Liver (tissue), 9 donors: ENCODE results near the gene PLEKHB2. TPM values are rescaled to one million over a fixed set of nuclear protein-coding genes. Genes with fewer than 3 reads are reported as not detected.
A peak's percentile ranks its signal among the peaks of the same experiment; 100 is the strongest.

ENCODE experiments used
- DNase-seq: peaks from one replicate; pipeline ENCODE4 v3.0.0-alpha.2; 2017; ENCODE audit warnings: low spot score
- H3K27ac ChIP-seq, 2 donors: one replicate each; pipeline ENCODE4 v1.7.0; 2013; ENCODE audit warnings: inconsistent platforms in 2 of 2, low read length in 2 of 2, control low read depth in 1 of 2, low read depth in 1 of 2, mild to moderate bottlenecking in 1 of 2
- H3K27me3 ChIP-seq, 4 donors: one replicate each; pipeline versions ENCODE4 v1.6.1 to v1.7.0; 2013; ENCODE audit warnings: low read length in 3 of 4, inconsistent platforms in 1 of 4, mild to moderate bottlenecking in 1 of 4, moderate library complexity in 1 of 4; ENCODE audit not compliant: control insufficient read depth in 4 of 4, insufficient read depth in 4 of 4
- H3K36me3 ChIP-seq, 4 donors: one replicate each; pipeline versions ENCODE4 v1.6.1 to v1.7.0; 2013; ENCODE audit warnings: low read length in 3 of 4, mild to moderate bottlenecking in 3 of 4, low read depth in 1 of 4, moderate library complexity in 1 of 4; ENCODE audit not compliant: control insufficient read depth in 4 of 4, insufficient read depth in 3 of 4
- H3K4me1 ChIP-seq, 4 donors: one replicate each; pipeline versions ENCODE4 v1.6.1 to v1.7.0; 2013; ENCODE audit warnings: low read length in 3 of 4, mild to moderate bottlenecking in 3 of 4, moderate library complexity in 1 of 4; ENCODE audit not compliant: control insufficient read depth in 4 of 4, insufficient read depth in 4 of 4
- H3K4me3 ChIP-seq, 3 donors: one replicate each; pipeline versions ENCODE4 v1.6.1 to v1.7.0; 2013; ENCODE audit warnings: low read length in 3 of 3, control low read depth in 1 of 3, low read depth in 1 of 3, mild to moderate bottlenecking in 1 of 3
- H3K9ac ChIP-seq, 2 donors: one replicate each; pipeline ENCODE4 v1.7.0; 2013; ENCODE audit warnings: low read length in 2 of 2, mild to moderate bottlenecking in 2 of 2, moderate library complexity in 2 of 2, control low read depth in 1 of 2, low read depth in 1 of 2
- H3K9me3 ChIP-seq, 4 donors: one replicate each; pipeline versions ENCODE4 v1.6.1 to v1.7.0; 2013; ENCODE audit warnings: low read length in 3 of 4; ENCODE audit not compliant: control insufficient read depth in 4 of 4
- EGR1 ChIP-seq, 2 donors: IDR thresholded peaks; 2 replicates each; pipeline ENCODE4 v1.6.1; 2016 to 2018; ENCODE audit warnings: antibody characterized with exemption in 2 of 2, low read depth in 2 of 2
- FOXA1 ChIP-seq: IDR thresholded peaks from 2 replicates; pipeline ENCODE4 v1.6.1; 2016; ENCODE audit warnings: antibody characterized with exemption
- FOXA2 ChIP-seq: IDR thresholded peaks from 2 replicates; pipeline ENCODE4 v1.6.1; 2016; ENCODE audit warnings: antibody characterized with exemption
- GABPA ChIP-seq, 2 donors: IDR thresholded peaks in 1 of 2; conservative IDR thresholded peaks in 1 of 2; 2 replicates each; pipeline ENCODE4 v1.6.1; 2016; ENCODE audit warnings: antibody characterized with exemption in 2 of 2, mild to moderate bottlenecking in 1 of 2, moderate library complexity in 1 of 2
- HNF4A ChIP-seq, 2 donors: conservative IDR thresholded peaks; 2 replicates each; pipeline ENCODE4 v1.6.1; 2016; ENCODE audit warnings: antibody characterized with exemption in 2 of 2, mild to moderate bottlenecking in 2 of 2
- HNF4G ChIP-seq: IDR thresholded peaks from 2 replicates; pipeline ENCODE4 v1.6.1; 2016; ENCODE audit warnings: antibody characterized with exemption
- JUND ChIP-seq, 2 donors: IDR thresholded peaks; 2 replicates each; pipeline ENCODE4 v1.6.1; 2016; ENCODE audit warnings: antibody characterized with exemption in 2 of 2
- NR2F2 ChIP-seq: IDR thresholded peaks from 2 replicates; pipeline ENCODE4 v1.6.1; 2016; ENCODE audit warnings: antibody characterized with exemption
- RAD21 ChIP-seq, 2 donors: IDR thresholded peaks; 2 replicates each; pipeline ENCODE4 v1.6.1; 2016; ENCODE audit warnings: antibody characterized with exemption in 2 of 2, mild to moderate bottlenecking in 2 of 2
- RXRA ChIP-seq, 2 donors: IDR thresholded peaks; 2 replicates each; pipeline ENCODE4 v1.6.1; 2017 to 2018; ENCODE audit warnings: antibody characterized with exemption in 2 of 2, mild to moderate bottlenecking in 1 of 2
- SP1 ChIP-seq: IDR thresholded peaks from 2 replicates; pipeline ENCODE4 v1.6.1; 2018; ENCODE audit warnings: antibody characterized with exemption, mild to moderate bottlenecking
- TAF1 ChIP-seq: conservative IDR thresholded peaks from 2 replicates; pipeline ENCODE4 v1.6.1; 2016; ENCODE audit warnings: antibody characterized with exemption, mild to moderate bottlenecking
- YY1 ChIP-seq: IDR thresholded peaks from 2 replicates; pipeline ENCODE4 v1.6.1; 2016; ENCODE audit warnings: antibody characterized with exemption, mild to moderate bottlenecking
- WGBS: extraction: QIAGEN DNeasy Blood & Tissue Kit; methylation state at CpG from one replicate; pipeline ENCODE4 v1.1.7; 2013; 5-methylcytosine and 5-hydroxymethylcytosine counted together
- polyA plus RNA-seq, 2 donors: library from polyadenylated mRNA; stranded (reverse) in 1 of 2; unstranded in 1 of 2; fragments of 200-250 nt in 1 of 2; fragments of >200 nt in 1 of 2; fragmentation: Nextera tagmentation in 1 of 2; extraction: Ambion mirVana in 1 of 2; gene quantifications; one replicate each; pipeline versions ENCODE4 v1.2.1 to v1.2.3, GENCODE V29; 2013 to 2015
- total RNA-seq, 2 donors: library from RNA; depleted of rRNA; stranded (reverse); fragments of >200 nt; gene quantifications; one replicate each; pipeline ENCODE4 v1.2.3, GENCODE V29; 2014
- TF ChIP-seq, protein P1 (sequence below): IDR thresholded peaks from 2 replicates; pipeline ENCODE4 v1.6.1; 2016; ENCODE audit warnings: antibody characterized with exemption
- TF ChIP-seq, protein P2 (sequence below): fragments of 150-350 bp; IDR thresholded peaks from 2 replicates; pipeline ENCODE4 v1.5.1; 2017; ENCODE audit warnings: improper control_type of control experiment, low read depth, low read length; ENCODE audit not compliant: missing input control
- TF ChIP-seq, protein P3 (sequence below): IDR thresholded peaks from 2 replicates; pipeline ENCODE4 v1.6.1; 2016; ENCODE audit warnings: antibody characterized with exemption
- TF ChIP-seq, protein P4 (sequence below): IDR thresholded peaks from 2 replicates; pipeline ENCODE4 v1.6.1; 2016; ENCODE audit warnings: antibody characterized with exemption, mild to moderate bottlenecking
- TF ChIP-seq, protein P5 (sequence below): IDR thresholded peaks from 2 replicates; pipeline ENCODE4 v1.6.1; 2016; ENCODE audit warnings: antibody characterized with exemption
- donor health status: healthy.
- donor health status: healthy.
- donor health status: healthy.
- donor health status: healthy.
- donor health status: healthy.

The PLEKHB2 gene
- total and polyA plus RNA-seq, 4 donors: 8.6 to 34.9 (median 18.8) TPM

DNA sequence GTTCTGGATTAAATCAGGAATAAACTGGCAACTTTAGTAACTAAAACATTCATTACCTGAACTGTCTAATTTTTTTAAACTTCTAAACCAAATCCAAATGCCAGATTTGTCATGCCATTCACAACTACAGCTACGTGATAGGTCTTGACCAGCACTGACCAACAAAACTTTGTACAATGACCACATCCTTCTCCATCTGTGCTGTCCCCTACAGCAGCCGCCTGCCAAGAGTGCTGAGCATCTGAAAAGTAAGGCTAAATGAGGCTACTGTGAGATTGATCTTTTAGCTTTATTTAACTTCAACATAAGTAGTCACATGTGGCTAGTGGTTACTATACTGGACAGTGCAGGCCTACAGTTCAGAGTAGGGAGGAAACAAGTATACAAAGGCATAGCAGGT is 19.5 kb upstream of the PLEKHB2 start:
- Histone ChIP-seq H3K36me3 (peaks cover 10 to 40% (median 22%) of the 10 kb centered on the region in 4 donors), H3K27me3 (no peaks in the 10 kb centered on the region), H3K4me1 (peaks cover 3 to 19% (median 17%) of the 10 kb centered on the region in 4 donors), H3K9ac (no peak overlapping the region), H3K4me3 (no peak overlapping the region), H3K27ac (no peak overlapping the region), H3K9me3 (no peaks in the 10 kb centered on the region)
- 72% methylated on average over 2 of the region's 2 CpGs for WGBS
- TF ChIP-seq YY1 (no peak), FOXA2 (no peak), TAF1 (no peak), FOXA1 (no peak)
- TF ChIP-seq, protein P1, sequence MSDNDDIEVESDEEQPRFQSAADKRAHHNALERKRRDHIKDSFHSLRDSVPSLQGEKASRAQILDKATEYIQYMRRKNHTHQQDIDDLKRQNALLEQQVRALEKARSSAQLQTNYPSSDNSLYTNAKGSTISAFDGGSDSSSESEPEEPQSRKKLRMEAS: no peak
- DNase-seq: no peak

DNA sequence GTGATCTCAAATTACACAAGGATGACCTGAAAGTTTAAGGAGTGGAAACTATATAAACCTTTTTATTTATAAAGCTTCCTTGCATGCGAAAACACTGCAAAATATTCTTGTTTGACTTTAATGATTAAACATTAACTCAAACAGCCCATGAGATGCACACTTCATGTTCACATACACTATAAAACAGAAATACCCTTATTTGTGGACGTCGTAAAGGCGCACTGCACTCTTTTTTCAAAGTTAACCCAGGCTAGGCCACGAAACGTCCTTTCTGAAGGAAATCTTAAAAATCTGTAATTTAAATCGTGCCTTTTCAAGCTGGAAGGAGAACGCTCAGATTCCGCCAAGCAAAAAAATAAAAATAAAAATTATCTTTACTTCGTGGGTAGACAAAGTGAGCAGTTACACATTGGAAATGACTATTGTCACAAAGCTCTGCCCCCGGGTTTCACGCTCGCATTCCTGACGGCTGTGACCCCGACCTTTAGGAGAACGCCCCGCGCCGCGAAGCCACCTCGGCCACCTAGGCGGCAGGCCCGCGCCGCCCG is 12.6 kb upstream of the PLEKHB2 start:
- Histone ChIP-seq H3K4me1 (peaks cover 5 to 23% (median 10%) of the 10 kb centered on the region in 4 donors), H3K4me3 (peak overlapping the region; percentile 85 to 97 (median 88)), H3K27me3 (no peaks in the 10 kb centered on the region), H3K36me3 (peaks cover 3 to 14% (median 9%) of the 10 kb centered on the region in 4 donors), H3K9me3 (no peaks in the 10 kb centered on the region), H3K27ac (peak overlapping the region; percentile 88 to 96), H3K9ac (peak overlapping the region; percentile 98 to 99)
- WGBS: under 1% methylated on average over 26 of the region's 26 CpGs
- no peak for DNase-seq
- TF ChIP-seq, protein P2, sequence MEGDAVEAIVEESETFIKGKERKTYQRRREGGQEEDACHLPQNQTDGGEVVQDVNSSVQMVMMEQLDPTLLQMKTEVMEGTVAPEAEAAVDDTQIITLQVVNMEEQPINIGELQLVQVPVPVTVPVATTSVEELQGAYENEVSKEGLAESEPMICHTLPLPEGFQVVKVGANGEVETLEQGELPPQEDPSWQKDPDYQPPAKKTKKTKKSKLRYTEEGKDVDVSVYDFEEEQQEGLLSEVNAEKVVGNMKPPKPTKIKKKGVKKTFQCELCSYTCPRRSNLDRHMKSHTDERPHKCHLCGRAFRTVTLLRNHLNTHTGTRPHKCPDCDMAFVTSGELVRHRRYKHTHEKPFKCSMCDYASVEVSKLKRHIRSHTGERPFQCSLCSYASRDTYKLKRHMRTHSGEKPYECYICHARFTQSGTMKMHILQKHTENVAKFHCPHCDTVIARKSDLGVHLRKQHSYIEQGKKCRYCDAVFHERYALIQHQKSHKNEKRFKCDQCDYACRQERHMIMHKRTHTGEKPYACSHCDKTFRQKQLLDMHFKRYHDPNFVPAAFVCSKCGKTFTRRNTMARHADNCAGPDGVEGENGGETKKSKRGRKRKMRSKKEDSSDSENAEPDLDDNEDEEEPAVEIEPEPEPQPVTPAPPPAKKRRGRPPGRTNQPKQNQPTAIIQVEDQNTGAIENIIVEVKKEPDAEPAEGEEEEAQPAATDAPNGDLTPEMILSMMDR: no peak
- TF ChIP-seq HNF4A (conservative IDR thresholded peaks at IDR 0.05) (no peak), NR2F2 (no peak), HNF4G (no peak), EGR1 (IDR thresholded peaks at IDR 0.05; ENCODE audit: low read depth in 2 of 2) (no peak), GABPA (IDR thresholded peaks at IDR 0.05 in 1 of 2, conservative IDR thresholded peaks at IDR 0.05 in 1 of 2) (no peak), JUND (IDR thresholded peaks at IDR 0.05) (no peak), YY1 (no peak), SP1 (no peak), TAF1 (no peak), FOXA2 (no peak), FOXA1 (no peak), RXRA (IDR thresholded peaks at IDR 0.05) (no peak), RAD21 (IDR thresholded peaks at IDR 0.05) (no peak)
- TF ChIP-seq, protein P3, sequence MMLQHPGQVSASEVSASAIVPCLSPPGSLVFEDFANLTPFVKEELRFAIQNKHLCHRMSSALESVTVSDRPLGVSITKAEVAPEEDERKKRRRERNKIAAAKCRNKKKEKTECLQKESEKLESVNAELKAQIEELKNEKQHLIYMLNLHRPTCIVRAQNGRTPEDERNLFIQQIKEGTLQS: no peak
- TF ChIP-seq, protein P1: no peak
- TF ChIP-seq, protein P4, sequence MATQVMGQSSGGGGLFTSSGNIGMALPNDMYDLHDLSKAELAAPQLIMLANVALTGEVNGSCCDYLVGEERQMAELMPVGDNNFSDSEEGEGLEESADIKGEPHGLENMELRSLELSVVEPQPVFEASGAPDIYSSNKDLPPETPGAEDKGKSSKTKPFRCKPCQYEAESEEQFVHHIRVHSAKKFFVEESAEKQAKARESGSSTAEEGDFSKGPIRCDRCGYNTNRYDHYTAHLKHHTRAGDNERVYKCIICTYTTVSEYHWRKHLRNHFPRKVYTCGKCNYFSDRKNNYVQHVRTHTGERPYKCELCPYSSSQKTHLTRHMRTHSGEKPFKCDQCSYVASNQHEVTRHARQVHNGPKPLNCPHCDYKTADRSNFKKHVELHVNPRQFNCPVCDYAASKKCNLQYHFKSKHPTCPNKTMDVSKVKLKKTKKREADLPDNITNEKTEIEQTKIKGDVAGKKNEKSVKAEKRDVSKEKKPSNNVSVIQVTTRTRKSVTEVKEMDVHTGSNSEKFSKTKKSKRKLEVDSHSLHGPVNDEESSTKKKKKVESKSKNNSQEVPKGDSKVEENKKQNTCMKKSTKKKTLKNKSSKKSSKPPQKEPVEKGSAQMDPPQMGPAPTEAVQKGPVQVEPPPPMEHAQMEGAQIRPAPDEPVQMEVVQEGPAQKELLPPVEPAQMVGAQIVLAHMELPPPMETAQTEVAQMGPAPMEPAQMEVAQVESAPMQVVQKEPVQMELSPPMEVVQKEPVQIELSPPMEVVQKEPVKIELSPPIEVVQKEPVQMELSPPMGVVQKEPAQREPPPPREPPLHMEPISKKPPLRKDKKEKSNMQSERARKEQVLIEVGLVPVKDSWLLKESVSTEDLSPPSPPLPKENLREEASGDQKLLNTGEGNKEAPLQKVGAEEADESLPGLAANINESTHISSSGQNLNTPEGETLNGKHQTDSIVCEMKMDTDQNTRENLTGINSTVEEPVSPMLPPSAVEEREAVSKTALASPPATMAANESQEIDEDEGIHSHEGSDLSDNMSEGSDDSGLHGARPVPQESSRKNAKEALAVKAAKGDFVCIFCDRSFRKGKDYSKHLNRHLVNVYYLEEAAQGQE: no peak
- TF ChIP-seq, protein P5, sequence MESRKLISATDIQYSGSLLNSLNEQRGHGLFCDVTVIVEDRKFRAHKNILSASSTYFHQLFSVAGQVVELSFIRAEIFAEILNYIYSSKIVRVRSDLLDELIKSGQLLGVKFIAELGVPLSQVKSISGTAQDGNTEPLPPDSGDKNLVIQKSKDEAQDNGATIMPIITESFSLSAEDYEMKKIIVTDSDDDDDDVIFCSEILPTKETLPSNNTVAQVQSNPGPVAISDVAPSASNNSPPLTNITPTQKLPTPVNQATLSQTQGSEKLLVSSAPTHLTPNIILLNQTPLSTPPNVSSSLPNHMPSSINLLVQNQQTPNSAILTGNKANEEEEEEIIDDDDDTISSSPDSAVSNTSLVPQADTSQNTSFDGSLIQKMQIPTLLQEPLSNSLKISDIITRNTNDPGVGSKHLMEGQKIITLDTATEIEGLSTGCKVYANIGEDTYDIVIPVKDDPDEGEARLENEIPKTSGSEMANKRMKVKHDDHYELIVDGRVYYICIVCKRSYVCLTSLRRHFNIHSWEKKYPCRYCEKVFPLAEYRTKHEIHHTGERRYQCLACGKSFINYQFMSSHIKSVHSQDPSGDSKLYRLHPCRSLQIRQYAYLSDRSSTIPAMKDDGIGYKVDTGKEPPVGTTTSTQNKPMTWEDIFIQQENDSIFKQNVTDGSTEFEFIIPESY: no peak
